GM12873 (cell line): ENCODE results near the gene KRT78.

ENCODE experiments used
- CTCF ChIP-seq: IDR thresholded peaks from 2 replicates; pipeline ENCODE4 v1.5.1; 2012; ENCODE audit warnings: low read depth, mild to moderate bottlenecking, moderate library complexity, low read length, control low read depth; ENCODE audit not compliant: insufficient read depth; ENCODE audit errors: missing control alignments

The KRT78 gene

DNA sequence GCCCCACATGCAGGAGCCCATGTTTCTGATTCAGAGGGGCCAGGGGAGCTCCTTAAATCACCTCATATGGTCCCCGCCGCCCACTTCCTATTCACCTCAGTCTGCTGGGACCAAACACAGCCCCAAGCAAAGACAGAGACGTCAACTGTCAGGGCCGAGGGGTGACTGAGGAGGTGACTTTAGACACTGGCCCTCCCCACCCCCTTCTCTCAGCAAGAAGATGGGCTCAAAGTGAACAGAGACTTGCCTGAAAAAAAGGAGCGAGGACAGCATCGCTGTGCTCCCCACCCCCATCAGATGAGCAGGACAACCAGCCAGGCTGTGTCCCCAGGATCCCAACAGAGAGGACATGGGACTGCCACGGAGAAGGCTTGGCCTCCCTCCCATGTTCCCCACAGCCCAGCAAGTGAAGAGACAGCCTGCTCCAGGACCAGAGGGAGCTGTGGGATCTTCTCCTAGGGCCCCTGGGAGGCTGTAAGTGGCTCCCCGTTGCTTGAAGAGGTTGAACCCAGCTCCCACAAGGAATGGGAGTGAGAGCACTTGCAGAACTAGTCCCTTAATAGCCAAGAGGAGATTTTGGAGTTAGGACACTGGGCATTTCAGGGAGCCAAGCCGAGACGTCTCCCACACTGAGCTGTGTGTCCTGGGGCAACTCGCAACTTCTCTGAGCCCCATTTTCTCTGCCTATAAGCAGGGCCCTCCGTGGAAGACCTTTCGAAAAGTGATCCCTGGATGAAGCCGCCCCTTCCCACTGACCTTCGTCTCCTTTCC, 13.3 kb downstream of the KRT78 start:
- TF ChIP-seq CTCF: no peak

DNA sequence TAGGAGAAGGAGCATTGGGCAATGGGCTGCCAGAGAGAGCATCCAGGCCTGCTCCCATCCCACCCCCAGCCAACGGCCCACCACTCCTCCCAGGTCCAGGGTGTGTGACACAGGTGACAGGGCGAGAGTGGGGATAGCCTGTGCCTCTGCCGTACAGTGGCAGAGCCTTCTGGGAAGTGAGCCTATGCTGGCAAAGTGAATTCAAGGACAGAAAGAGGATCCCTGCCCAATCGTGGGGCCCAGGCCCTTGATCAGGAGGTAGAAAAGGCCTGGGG, 14.1 kb downstream of the KRT78 start:
- no peak for TF ChIP-seq CTCF

DNA sequence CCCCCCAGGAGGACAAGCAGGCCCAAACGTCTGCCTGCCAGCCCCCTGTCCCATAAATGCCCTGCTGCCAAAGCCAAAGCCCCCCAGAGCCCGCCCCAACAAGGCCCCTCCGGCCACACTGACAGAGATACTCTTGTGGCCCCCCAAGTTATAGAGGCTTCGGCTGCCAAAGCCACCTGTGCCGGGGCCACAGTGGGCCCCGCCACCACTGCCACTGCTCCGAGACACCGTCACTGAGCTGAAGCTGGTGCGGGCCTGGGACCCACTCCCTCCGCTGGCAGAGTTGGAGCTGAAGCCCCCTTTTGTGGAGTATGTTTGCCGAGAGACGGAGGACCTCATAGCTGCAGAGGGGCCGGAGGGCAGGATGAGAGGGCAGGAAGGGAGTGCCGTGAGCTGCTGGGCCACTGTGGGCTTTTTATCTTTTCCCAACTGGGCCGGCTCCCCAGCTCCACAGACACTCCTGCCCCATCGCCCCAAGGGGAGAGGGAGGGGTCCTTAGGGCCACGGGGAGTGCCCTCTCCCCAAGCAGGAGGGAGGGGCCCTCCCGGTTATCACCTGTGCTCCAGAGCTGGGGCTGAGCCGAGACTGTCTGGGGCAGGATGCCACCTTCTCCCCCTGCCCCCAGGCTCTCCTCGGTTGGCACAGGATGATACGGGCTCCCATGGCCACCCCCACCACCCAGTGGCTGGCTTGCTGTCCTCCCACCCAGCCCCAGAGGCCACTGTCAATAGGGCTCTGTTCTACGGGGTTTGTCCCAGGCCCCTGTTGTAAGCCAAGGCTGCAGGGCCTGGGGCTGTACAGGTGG, 14.7 kb downstream of the KRT78 start, which contains the start of gene KRT79:
TSS of gene KRT79 (minus strand) at position 390 of the 805 bp plus-strand sequence. CDS start at position 339, 51 bp downstream.
- no peak for TF ChIP-seq CTCF

DNA sequence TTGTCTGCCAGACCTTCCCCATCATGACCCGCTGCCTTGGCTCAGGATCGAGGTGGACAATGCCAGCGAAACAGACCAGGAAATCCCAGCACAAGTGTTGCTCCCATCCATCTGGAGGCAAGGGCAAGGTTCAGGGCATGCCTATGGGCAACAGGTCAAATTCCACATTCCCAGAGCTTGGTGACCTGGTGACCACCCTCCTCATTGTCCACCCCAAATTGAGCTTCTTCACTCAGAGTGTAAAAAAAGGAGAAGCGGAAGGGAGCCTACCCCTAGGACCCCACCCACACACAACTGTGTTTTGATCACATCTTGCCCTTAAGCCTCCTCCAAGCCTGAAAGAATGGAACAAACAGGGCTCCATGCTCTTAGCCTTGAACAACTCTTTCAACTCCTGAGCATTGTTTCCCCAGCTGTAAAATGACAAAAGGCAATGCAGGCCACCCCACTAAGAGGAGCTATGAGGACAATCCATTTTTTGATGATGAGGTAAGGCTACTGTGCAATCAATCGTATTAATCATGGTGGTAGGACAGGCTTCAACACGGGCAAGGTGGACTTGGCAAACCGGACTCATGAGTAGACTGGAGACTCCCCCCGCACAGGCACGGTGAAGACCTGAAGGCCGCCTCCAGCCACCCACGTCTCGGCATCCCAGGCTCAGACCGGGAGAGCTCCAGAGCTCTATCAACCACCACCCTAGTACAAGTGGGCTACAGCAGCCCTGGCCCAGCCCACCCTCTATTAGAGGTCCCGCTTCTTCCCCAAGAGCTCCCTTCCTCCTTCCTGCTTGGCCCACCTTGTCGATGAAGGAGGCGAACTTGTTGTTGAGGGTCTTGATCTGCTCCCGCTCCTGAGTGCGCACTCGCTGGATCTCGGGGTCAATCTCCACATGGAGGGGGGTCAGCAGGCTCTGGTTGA, 15.5 kb downstream of the KRT78 start:
- no peak for TF ChIP-seq CTCF

DNA sequence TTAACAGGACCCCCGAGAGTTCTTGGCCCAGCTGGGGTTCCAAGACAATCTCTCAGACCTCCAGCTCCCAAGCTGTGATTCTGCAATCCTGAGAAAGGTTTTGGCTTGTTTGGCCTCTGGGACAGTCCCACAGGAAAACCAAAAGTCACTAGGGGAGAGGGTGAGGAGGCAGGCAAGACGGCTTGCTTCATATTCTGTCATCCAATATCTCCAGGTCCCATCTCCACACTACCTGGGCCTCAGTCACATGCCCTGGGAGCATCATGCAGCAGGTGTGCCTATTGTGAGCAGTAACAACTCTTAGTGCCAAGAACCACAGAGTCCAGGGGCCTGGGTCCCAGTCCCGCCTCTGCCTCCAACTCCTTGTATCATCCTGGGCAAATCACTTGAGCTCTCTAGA, 16.3 kb downstream of the KRT78 start:
- no peak for TF ChIP-seq CTCF

GRCh38 chr12:52831251-52831650, 17.5 kb downstream of the KRT78 start:
- no peak for TF ChIP-seq CTCF
